CD1c-positive myeloid dendritic cell (primary cell): Measurements from ENCODE around the gene SCRT2.
"Not testable (repeated sequence)": the region's sequence is repeated elsewhere in the genome, so short reads cannot be mapped to it uniquely, and the experiment has no call there.

Source experiments
- DNase-seq: peaks from one replicate; pipeline ENCODE4 v3.0.0-alpha.2; 2016; ENCODE audit errors: extremely low spot score

Gene SCRT2

DNA sequence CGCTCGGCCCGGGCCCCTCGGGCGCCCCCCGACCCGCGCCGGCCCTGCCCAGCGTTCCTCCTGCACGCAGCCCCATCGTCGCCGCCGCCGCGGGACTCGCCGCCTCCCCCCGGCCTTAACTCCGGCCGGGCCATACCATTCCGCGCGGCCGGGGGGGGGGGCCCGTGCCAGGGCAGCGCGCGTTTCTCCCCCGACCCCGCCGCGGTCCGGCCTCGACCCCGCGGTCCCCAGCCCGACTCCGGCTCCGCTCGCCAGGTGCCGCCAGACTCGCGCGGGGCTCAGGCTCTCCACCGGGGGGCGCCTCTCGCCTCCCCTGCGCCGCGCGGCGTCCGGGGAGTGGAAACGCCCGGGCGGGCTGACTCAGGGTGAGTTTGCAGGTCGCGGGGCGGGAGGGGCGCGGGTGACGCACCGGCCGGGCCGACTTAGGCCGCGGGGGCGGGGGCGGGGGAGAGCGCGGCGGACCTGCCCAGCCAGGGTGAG lies 22.5 kb downstream of the SCRT2 start, which contains the start of gene SRXN1:
SRXN1 (minus strand) TSS at position 91 of the 480 bp plus-strand sequence; CDS start at position 76, 15 bp downstream.
- DNase-seq = peak; percentile 96

DNA sequence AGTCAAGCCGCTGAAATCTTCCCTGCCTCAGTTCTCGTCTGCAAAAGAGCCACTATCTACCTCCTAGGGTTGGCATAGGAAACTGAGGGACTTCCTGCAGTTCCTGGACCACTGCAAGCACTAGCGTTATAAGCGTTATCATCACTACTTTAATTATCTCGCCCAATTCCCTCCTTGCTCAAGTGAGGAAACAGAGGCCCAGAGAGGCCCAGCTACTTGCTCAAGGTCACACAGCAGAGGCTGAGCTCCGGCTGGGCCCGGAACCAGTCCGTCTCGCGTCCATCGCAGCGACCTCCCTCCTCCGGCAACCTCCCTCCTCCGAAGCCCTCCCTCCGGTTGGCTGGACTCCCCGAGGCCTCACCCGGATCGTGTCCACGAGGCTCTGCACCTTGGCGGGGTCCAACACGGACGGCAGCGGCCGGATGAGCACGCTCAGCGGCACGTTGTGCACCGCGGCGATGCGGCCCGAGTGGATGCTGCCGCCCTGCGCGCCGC lies 22.9 kb downstream of the SCRT2 start:
- DNase-seq = no peak

GRCh38 chr20:651713-652614 lies 23.6 kb downstream of the SCRT2 start:
- peak; percentile 57 for DNase-seq

DNA sequence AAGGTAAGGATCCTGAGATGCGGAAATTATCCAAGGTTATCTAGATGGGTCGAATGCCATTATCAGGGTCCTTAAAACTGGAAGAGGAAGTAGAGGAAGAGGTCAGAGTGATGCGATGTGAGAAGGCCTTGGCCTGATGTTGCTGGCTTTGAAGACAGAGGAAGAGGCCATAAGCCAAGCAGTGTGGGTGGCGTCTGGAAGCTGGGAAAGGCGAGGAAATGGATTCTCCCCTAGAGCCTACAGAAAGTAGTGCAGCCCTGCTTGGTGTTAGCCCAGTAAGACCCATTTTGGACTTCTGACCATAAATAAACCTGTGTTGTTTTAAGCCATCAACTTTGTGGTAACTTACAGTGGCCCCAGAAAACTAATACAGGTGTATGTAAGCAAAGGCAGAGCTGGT lies 24.6 kb downstream of the SCRT2 start:
- peak; percentile 31 for DNase-seq

- no peak for DNase-seq
These were observed 25.3 kb downstream of the SCRT2 start for GRCh38 chr20:650281-650680.

DNA sequence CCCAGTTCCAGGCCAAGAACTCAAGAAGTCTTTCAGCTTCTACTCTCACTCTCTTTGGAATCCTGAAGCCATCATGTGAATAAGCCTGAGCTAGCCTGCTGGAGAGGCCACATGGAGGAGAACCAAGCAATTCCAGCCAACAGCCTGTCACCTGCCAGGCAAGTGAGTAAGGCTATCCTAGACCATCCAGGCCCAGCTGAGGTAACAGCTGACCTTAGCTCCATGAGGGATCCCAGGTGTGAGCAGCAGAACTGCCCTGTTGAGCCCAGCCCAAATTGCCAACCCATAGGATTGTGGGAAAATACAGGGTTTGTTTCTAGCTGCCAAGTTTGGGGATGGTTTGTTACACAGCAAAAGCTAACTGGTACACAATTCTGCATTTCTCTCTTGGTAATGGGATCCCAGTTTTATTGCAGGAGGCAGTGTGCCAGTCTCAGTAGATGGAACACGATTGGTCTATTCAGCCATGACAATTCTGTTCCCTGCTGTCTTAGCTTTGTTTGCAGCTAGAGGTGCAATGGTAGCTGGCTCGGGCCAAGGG lies 28.1 kb downstream of the SCRT2 start:
- DNase-seq = no peak

- DNase-seq = no peak
These were observed 28.8 kb downstream of the SCRT2 start for GRCh38 chr20:646868-647233.

GRCh38 chr20:646107-646867 lies 29.3 kb downstream of the SCRT2 start:
- DNase-seq = no peak

DNA sequence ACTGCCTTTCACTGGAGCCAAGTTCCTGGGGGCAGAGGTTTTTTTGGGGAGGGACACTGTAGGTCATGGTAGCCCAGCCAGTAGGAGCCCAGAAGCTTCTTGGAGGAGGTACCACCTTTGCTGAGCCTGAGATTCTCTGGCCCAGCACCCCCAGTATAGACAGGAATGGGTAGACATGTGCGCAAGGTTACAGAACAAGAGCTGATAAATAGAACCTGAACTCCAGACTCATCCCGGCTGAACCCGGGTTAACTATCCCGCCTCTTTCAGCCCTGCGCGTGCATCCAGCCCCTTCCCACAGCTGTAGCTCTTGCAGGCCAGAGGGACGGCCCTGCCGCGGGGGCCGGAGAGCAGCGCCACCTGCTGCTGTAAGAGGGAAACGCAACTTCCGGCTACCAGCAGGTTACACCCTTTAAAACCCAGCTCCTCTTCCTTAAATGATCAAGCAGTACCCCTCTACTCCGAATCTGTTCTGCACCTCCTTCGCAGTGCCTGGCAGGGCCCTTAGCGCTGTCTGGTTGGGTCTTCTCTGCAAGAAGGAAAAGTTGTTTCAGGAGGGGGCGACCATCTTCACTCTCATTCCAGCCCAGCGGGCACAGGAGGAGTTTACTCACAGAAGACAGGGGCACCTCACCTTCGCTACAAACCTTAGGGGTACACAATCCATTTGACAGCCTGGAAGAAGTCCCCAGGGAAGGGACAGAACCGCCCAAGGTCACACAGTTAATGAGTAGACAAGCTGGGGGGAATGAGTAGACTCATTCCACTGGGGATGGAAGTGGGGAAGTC lies 30.1 kb downstream of the SCRT2 start:
- peak; percentile 82 for DNase-seq

DNA sequence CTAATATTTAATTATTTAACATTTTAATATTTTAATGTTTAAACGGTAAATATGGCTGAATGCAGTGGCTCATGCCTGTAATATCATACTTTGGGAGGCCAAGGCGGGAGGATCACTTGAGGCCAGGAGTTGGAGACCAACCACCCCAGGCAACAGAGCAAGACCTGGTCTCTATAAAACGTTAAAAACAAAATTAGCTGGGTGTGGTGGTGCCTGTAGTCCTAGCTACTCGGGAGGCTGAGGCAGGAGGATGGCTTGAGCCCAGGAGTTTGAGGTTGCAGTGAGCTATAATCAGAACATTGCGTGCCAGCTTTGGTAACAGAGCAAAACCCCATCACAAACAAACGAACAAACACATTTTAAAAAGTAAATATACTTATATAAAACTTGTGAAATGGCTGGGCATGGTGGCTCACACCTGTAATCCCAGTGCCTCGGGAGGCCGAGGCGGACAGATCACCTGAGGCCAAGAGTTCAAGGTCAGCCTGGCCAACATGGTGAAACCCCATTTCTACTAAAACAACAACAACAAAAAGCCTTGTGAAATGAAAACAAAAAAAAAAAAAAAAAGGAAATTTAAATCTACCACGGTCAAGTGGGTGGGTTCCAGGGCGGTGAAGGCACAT lies 30.8 kb downstream of the SCRT2 start:
- no peak for DNase-seq

DNA sequence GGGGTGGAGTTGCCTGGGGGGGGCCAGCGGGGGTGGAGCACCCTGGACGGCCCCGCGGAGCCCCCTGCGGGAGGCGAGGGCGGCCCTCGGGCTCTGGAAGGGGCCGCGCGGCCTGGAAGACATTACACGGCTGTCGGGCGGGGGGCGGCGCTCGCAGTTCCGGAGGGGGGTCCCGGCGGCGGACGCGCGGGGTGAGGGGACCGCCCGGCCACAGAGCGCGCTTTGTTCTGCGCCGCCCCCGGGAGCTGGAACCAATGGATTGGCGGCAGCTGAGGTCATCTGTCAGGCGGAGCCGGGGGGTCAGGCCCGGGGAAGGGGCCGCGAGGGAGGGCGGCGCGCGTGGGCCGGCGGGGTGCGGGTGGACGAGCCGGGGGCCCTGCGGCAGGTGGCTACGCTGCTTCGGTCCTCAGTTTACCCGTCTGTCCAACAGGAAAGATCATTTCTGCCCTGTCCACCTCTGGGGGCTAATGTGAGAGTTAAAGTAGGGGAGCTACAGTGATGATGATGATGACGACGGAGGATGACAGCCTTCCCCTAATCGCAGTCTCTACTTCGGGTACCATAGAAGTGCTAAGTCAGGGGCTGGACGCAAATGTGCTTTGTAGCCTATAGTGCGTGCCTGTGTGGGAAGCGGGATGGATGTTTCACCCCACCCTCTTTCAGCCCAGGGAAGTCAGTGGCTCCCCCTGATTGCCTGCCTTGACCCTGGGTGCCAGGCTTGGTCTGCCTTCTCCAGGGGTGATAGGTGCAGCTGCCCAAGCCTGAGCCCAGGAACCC lies 33.0 kb downstream of the SCRT2 start:
- DNase-seq = no peak

DNA sequence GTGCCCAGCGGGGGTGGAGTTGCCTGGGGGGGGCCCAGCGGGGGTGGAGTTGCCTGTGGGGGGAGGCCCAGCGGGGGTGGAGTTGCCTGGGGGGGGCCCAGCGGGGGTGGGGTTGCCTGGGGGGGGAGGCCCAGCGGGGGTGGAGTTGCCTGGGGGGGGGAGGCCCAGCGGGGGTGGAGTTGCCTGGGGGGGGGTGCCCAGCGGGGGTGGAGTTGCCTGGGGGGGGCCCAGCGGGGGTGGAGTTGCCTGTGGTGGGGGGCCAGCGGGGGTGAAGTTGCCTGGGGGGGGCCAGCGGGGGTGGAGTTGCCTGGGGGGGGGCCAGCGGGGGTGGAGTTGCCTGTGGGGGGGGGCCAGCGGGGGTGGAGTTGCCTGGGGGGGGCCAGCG lies 33.6 kb downstream of the SCRT2 start:
- not testable (repeated sequence) for DNase-seq

- no peak for DNase-seq
These were observed 34.1 kb downstream of the SCRT2 start for GRCh38 chr20:641516-641875.

DNA sequence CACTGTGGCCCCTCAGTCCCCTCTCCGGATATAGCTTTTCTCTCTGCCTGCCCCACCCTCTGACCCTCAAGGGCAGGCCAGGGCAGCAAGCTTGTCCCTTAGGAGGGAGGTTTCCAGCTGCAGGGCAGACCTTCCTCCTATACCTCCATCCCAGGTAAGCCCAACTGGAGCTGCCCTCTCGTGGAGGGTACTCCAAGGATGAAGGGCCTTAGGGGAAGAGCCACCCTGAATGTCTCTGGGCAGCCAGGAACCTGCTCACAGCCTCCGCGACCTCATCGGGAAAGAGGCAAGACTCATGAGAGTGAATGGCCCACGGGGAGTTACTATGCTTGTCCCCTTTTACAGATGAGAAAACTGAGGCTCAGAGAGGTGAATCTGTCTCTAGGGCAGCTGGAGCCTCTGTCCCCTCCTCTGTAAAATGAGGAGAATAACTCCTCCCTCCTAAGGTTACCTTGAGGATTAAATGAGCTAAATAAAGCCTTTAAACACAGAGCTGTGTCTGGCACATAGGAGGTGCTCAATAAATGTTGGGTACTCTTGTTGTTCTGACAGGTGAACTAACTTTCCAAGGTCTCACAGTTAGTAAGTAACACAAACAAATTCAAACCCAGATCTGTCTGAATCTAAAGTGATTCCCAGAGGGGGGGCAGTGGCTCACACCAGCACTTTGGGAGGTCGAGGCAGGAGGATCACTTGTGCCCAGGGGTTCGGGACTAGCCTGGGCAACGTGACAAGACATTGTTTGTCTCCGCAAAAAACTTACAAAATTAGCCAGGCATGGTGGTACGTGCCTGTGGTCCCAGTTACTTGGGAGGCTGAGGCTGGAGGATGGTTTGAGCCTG lies 34.7 kb downstream of the SCRT2 start:
- DNase-seq = no peak

DNA sequence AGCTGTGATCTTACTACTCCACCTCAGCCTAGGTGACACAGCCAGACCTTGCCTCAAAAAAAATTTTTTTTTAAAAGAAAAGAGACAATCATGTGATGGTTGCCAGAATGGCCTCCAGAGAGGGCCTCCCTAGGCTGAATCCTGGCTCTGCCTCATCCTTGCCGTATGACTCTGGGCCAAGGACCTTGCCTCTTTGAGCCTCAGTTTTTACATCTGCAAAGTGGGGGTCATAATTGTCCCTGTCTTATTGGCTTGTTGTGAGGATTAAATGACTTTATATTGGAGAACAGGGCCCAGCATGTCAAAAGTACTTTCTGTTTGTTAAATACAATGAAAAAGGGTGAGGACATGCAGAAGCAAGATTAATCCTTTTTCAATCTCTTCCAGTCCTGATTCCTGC lies 37.0 kb downstream of the SCRT2 start:
- DNase-seq = no peak

DNA sequence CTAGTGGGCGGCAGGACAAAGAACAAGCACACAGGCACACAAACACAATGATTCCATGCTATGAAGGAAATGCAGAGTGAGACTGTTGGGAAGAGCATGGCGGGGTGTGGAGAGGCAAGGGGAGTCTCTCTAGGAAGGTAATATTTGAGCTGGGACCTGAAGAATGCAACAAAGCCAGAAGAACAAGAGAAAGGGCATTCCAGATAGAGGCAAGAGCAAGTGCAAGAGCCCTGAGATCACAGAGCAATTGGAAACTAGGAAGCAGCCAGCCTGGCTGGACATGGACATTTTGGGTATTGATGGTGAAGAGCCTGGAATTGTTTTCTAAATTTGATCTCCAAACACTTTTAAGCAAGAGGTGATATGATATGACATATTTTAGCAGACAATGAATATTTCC lies 38.0 kb downstream of the SCRT2 start:
- no peak for DNase-seq

GRCh38 chr20:635893-636338 lies 39.7 kb downstream of the SCRT2 start:
- DNase-seq = no peak

- no peak for DNase-seq
These were observed 40.3 kb downstream of the SCRT2 start for GRCh38 chr20:635028-635892.
